Fibroblast of lung (primary cell): Measurements from ENCODE around the gene TBC1D22A. TPM values are rescaled to one million over a fixed set of nuclear protein-coding genes. Genes with fewer than 3 reads are reported as not detected.

Experiments used
- DNase-seq, 2 donors: peaks; one replicate each; pipeline versions ENCODE4 v3.0.0 to v3.0.0-alpha.2; 2010; ENCODE audit warnings: low read depth in 2 of 2
- H2AFZ ChIP-seq: 2 replicates; pipeline ENCODE4 v1.5.1; 2012; ENCODE audit warnings: low read length, control low read depth, inconsistent platforms
- H3K27ac ChIP-seq: 2 replicates; pipeline ENCODE4 v1.5.1; 2011; ENCODE audit warnings: low read length, control low read depth; ENCODE audit not compliant: insufficient read depth
- H3K27me3 ChIP-seq: 2 replicates; pipeline ENCODE4 v1.5.1; 2011; ENCODE audit warnings: mild to moderate bottlenecking, low read length; ENCODE audit not compliant: control insufficient read depth, insufficient read depth
- H3K36me3 ChIP-seq: 2 replicates; pipeline ENCODE4 v1.5.1; 2011; ENCODE audit warnings: low read length; ENCODE audit not compliant: control insufficient read depth, insufficient read depth
- H3K4me1 ChIP-seq: 2 replicates; pipeline ENCODE4 v1.5.1; 2011; ENCODE audit warnings: low read length; ENCODE audit not compliant: control insufficient read depth, insufficient read depth; ENCODE audit errors: extremely low read depth
- H3K4me2 ChIP-seq: 2 replicates; pipeline ENCODE4 v1.5.1; 2011; ENCODE audit warnings: low read length, control low read depth; ENCODE audit not compliant: insufficient read depth; ENCODE audit errors: extremely low read depth
- H3K4me3 ChIP-seq, 4 experiments: fragments of 200-600 bp in 1 of 4; sonication (generic) in 1 of 4; replicated peaks in 1 of 4; 2 replicates each; pipeline ENCODE4 v1.5.1; 2011 to 2016; ENCODE audit warnings: low read length in 4 of 4, low read depth in 3 of 4, mild to moderate bottlenecking in 3 of 4, control low read depth in 2 of 4, inconsistent platforms in 1 of 4, mixed read lengths in 1 of 4; ENCODE audit not compliant: insufficient read depth in 1 of 4; ENCODE audit errors: control extremely low read depth in 1 of 4
- H3K79me2 ChIP-seq: 2 replicates; pipeline ENCODE4 v1.5.1; 2012; ENCODE audit warnings: mild to moderate bottlenecking, low read length, inconsistent platforms; ENCODE audit not compliant: control insufficient read depth, insufficient read depth
- H3K9ac ChIP-seq: 2 replicates; pipeline ENCODE4 v1.5.1; 2011; ENCODE audit warnings: mild to moderate bottlenecking, low read length, control low read depth; ENCODE audit not compliant: insufficient read depth
- H3K9me3 ChIP-seq: 2 replicates; pipeline ENCODE4 v1.5.1; 2012; ENCODE audit warnings: low read depth, low read length; ENCODE audit not compliant: control insufficient read depth, insufficient read depth
- H4K20me1 ChIP-seq: 2 replicates; pipeline ENCODE4 v1.5.1; 2011; ENCODE audit warnings: low read length; ENCODE audit not compliant: control insufficient read depth, insufficient read depth; ENCODE audit errors: extremely low read depth
- EZH2 ChIP-seq: IDR thresholded peaks from 2 replicates; pipeline ENCODE4 v1.5.1; 2012; ENCODE audit warnings: low read length, control low read depth, mild to moderate bottlenecking; ENCODE audit errors: missing control alignments
- polyA plus RNA-seq, 2 donors: library from polyadenylated mRNA; depleted of rRNA in 1 of 2; stranded (reverse) in 1 of 2; unstranded in 1 of 2; fragments of >200 nt; gene quantifications; 2 replicates each; pipeline ENCODE4 v1.2.1, GENCODE V29; 2011 to 2012; ENCODE audit warnings: missing spikeins in 1 of 2
- total RNA-seq: library from RNA; depleted of rRNA; stranded (reverse); fragments of >200 nt; gene quantifications from 2 replicates; pipeline ENCODE4 v1.2.1, GENCODE V29; 2014
- TF ChIP-seq, protein P1 (sequence below), 2 donors: IDR thresholded peaks in 1 of 2; conservative IDR thresholded peaks in 1 of 2; 1 replicate in 1 of 2; 2 replicates in 1 of 2; pipeline ENCODE4 v1.5.1; 2011 to 2012; ENCODE audit warnings: low read length in 2 of 2, control low read depth in 1 of 2, inconsistent platforms in 1 of 2, low read depth in 1 of 2, mild to moderate bottlenecking in 1 of 2

Gene TBC1D22A
- total and polyA plus RNA-seq, 2 donors (not counting 1 experiment from before 2014, with no cell fraction given), result 11.6 to 17.6 TPM

DNA sequence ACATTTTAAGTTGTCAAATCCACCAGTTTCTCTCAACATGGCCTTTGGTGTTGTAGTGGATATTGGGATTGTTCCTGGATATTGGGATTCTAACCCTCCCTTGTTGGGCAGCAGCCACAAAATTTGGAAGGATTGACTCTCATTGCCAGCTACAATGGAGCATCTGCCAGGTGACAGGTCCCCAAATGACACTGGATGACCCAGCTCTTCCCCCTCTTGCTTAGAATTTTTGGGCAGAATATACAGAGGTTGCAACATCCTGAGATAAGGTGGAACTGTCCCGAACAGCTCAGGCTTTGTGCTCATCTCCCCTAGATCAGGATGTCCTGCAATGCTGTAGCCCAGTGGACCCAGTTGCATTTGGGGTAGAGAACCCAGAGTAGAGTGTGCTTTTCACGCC lies 5.3 kb upstream of the TBC1D22A start:
- H3K36me3 ChIP-seq, result peaks cover 3% of the 10 kb centered on the region
- H3K4me3 ChIP-seq, result no peak overlapping the region
- no peak overlapping the region for H3K4me2 ChIP-seq
- H3K79me2 ChIP-seq, result peaks cover 11% of the 10 kb centered on the region
- H3K27me3 ChIP-seq, result no peaks in the 10 kb centered on the region
- no peak overlapping the region for H3K27ac ChIP-seq
- peaks cover 19% of the 10 kb centered on the region for H3K4me1 ChIP-seq
- H2AFZ ChIP-seq, result no peak overlapping the region
- no peaks in the 10 kb centered on the region for H4K20me1 ChIP-seq
- H3K9me3 ChIP-seq, result no peaks in the 10 kb centered on the region
- no peak for TF ChIP-seq EZH2
- TF ChIP-seq, protein P1, sequence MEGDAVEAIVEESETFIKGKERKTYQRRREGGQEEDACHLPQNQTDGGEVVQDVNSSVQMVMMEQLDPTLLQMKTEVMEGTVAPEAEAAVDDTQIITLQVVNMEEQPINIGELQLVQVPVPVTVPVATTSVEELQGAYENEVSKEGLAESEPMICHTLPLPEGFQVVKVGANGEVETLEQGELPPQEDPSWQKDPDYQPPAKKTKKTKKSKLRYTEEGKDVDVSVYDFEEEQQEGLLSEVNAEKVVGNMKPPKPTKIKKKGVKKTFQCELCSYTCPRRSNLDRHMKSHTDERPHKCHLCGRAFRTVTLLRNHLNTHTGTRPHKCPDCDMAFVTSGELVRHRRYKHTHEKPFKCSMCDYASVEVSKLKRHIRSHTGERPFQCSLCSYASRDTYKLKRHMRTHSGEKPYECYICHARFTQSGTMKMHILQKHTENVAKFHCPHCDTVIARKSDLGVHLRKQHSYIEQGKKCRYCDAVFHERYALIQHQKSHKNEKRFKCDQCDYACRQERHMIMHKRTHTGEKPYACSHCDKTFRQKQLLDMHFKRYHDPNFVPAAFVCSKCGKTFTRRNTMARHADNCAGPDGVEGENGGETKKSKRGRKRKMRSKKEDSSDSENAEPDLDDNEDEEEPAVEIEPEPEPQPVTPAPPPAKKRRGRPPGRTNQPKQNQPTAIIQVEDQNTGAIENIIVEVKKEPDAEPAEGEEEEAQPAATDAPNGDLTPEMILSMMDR (conservative IDR thresholded peaks at IDR 0.05 in 1 of 2, IDR thresholded peaks at IDR 0.05 in 1 of 2; ENCODE audit: low read depth in 1 of 2, low read length in 2 of 2), result no peak
- DNase-seq, result no peak
- no peak overlapping the region for H3K9ac ChIP-seq

DNA sequence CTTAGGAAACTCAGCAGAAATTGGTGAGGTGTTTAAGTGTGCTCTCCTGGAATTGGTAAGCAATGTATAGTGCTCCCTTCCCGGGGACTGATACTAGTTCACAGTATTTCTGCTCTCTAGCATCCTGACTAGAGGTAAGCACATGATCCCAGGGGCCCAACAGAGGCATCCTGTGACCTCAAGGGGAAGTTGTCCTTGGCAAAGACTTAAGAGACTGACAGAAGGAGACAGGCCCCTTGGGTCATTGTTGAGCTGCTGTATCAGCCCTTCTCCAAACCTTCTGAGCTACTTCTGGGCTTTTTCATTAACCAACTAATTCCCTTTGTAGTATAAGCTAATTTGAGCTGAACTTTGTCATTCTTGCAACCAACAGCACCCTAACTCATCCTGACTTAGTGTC lies 4.3 kb upstream of the TBC1D22A start:
- TF ChIP-seq EZH2, result no peak
- TF ChIP-seq, protein P1 (conservative IDR thresholded peaks at IDR 0.05 in 1 of 2, IDR thresholded peaks at IDR 0.05 in 1 of 2; ENCODE audit: low read depth in 1 of 2, low read length in 2 of 2), result no peak
- H3K9ac ChIP-seq, result no peak overlapping the region
- H3K27ac ChIP-seq, result no peak overlapping the region
- H3K4me2 ChIP-seq, result no peak overlapping the region
- H3K36me3 ChIP-seq, result peaks cover 3% of the 10 kb centered on the region
- no peaks in the 10 kb centered on the region for H3K27me3 ChIP-seq
- no peaks in the 10 kb centered on the region for H3K9me3 ChIP-seq
- no peak overlapping the region for H3K4me3 ChIP-seq
- H3K4me1 ChIP-seq, result peaks cover 18% of the 10 kb centered on the region
- H2AFZ ChIP-seq, result no peak overlapping the region
- no peak for DNase-seq
- H4K20me1 ChIP-seq, result no peaks in the 10 kb centered on the region
- H3K79me2 ChIP-seq, result peaks cover 18% of the 10 kb centered on the region

DNA sequence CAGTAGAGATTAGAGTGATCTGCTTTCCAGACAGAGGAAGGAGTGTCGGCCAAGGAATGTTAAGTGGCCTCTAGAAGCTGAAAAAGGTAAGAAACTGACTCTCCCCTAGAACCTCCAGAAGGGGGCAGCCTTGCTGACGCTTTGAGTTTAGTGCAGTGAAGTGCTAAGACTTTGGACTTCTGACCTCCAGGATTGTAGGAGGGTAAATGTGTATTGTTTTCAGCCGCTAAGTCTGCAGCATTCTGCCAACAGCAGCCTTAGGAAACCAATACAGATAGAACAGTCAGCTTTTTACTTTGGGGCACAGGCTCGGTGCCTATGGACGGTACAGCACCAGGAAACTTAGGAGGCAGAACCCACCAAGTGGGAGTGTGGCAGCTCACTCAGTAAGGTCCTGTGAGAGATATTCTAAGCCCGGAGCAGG lies 3.6 kb upstream of the TBC1D22A start:
- peaks cover 10% of the 10 kb centered on the region for H3K4me1 ChIP-seq
- H3K36me3 ChIP-seq, result peaks cover 3% of the 10 kb centered on the region
- H3K9me3 ChIP-seq, result no peaks in the 10 kb centered on the region
- TF ChIP-seq EZH2, result no peak
- TF ChIP-seq, protein P1 (conservative IDR thresholded peaks at IDR 0.05 in 1 of 2, IDR thresholded peaks at IDR 0.05 in 1 of 2; ENCODE audit: low read depth in 1 of 2, low read length in 2 of 2), result peak; percentile 74 to 80
- H3K4me2 ChIP-seq, result no peak overlapping the region
- H3K9ac ChIP-seq, result no peak overlapping the region
- no peak overlapping the region for H3K27ac ChIP-seq
- no peaks in the 10 kb centered on the region for H3K27me3 ChIP-seq
- H4K20me1 ChIP-seq, result no peaks in the 10 kb centered on the region
- no peak overlapping the region for H2AFZ ChIP-seq
- DNase-seq, result peak; percentile 58 to 62
- no peak overlapping the region for H3K4me3 ChIP-seq
- H3K79me2 ChIP-seq, result peaks cover 24% of the 10 kb centered on the region
